ENCODE measurements around the gene ARHGEF9. TPM values are rescaled to one million over a fixed set of nuclear protein-coding genes. Genes with fewer than 3 reads are reported as not detected.

The ARHGEF9 gene
- total RNA-seq (2022; extraction: Qiagen RNA extraction; ENCODE audit: low read depth) = 3.6 to 6.1 TPM (median 5.6 TPM) in 5 replicates

DNA sequence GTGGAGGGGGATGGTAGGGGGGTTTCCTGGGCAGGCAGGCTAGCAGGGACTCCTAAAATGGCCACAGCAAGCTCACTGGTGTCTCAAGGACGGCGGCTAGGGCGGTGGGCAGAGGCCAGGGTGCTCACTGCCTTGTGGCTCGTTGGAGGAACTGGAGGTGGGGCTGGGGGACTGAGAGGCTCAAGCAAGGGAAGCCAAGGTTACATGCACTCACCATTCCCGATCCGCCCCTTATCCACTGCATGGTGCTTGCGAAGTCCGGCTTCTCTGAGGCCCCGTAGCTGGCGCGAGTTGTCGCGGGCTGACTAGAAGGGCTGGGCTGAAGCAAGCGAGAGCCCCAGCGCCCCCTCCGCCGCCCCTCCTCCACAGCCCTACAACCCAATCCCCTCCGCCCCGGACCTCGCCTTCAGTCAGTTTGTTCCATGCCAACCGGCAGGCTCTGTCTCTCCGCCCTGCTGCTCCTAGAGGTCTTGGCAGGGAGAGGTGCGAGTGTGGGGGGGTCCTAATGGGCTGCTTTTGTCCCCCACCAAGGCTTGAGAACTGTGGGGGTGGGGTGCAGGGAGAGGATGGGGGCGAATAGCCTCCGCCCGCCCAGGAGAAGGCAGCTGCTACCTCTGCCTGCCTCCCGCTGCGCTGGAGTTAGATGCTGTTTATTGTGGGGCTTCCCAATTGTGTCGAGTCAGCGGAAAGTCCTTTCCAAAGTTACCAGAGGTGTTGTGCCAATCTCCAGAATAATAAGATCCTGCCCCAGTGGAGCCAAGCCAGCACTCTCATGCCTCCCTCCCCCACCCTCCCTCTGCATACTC is at the start of gene ARHGEF9:
Gene ARHGEF9 (minus strand): TSS at position 313 of the 806 bp plus-strand sequence. CDS start 69 bp downstream, at position 244.

